Gastrocnemius medialis (tissue), 4 donors: ENCODE measurements around the gene RAD21L1.

Experiments used
- POLR2A ChIP-seq, 2 donors: fragments of 450-650 bp; IDR thresholded peaks; one replicate each; pipeline ENCODE4 v1.6.1; 2017; ENCODE audit warnings: antibody characterized with exemption in 2 of 2, mild to moderate bottlenecking in 2 of 2, moderate library complexity in 2 of 2
- TF ChIP-seq, protein P1 (sequence below), 5 experiments: fragments of 450-650 bp in 3 of 5; fragments of 200-600 bp in 2 of 5; sonication (generic) in 2 of 5; IDR thresholded peaks in 4 of 5; conservative IDR thresholded peaks in 1 of 5; 1 replicate in 4 of 5; 2 replicates in 1 of 5; pipeline ENCODE4 v1.5.1; 2016 to 2019; ENCODE audit warnings: antibody characterized with exemption in 5 of 5, mild to moderate bottlenecking in 3 of 5, moderate library complexity in 3 of 5

- TF ChIP-seq, protein P1, sequence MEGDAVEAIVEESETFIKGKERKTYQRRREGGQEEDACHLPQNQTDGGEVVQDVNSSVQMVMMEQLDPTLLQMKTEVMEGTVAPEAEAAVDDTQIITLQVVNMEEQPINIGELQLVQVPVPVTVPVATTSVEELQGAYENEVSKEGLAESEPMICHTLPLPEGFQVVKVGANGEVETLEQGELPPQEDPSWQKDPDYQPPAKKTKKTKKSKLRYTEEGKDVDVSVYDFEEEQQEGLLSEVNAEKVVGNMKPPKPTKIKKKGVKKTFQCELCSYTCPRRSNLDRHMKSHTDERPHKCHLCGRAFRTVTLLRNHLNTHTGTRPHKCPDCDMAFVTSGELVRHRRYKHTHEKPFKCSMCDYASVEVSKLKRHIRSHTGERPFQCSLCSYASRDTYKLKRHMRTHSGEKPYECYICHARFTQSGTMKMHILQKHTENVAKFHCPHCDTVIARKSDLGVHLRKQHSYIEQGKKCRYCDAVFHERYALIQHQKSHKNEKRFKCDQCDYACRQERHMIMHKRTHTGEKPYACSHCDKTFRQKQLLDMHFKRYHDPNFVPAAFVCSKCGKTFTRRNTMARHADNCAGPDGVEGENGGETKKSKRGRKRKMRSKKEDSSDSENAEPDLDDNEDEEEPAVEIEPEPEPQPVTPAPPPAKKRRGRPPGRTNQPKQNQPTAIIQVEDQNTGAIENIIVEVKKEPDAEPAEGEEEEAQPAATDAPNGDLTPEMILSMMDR (IDR thresholded peaks at IDR 0.05 in 4 of 5, conservative IDR thresholded peaks at IDR 0.05 in 1 of 5) = no peak
- TF ChIP-seq POLR2A (IDR thresholded peaks at IDR 0.05) = no peak
Measured at GRCh38 chr20:1273366-1273765, 47.5 kb downstream of the RAD21L1 start.
